HEK293 (cell line): Measurements from ENCODE around the gene CUEDC1.

ENCODE experiments used
- TCF7L2 ChIP-seq: IDR thresholded peaks from 2 replicates; pipeline ENCODE4 v1.6.1; 2011; ENCODE audit warnings: low read depth, mild to moderate bottlenecking, inconsistent platforms, low read length, moderate library complexity, borderline replicate concordance
- ZFP37 ChIP-seq: fragments of 450-650 bp; formaldehyde crosslinking; IDR thresholded peaks from 2 replicates; pipeline ENCODE4 v1.5.1; 2016; ENCODE audit warnings: missing biosample characterization, missing genetic modification characterization
- ZNF16 ChIP-seq: fragments of 450-650 bp; formaldehyde crosslinking; IDR thresholded peaks from 2 replicates; pipeline ENCODE4 v1.5.1; 2016; ENCODE audit warnings: low read depth, missing biosample characterization, missing genetic modification characterization
- ZNF335 ChIP-seq: fragments of 450-650 bp; formaldehyde crosslinking; conservative IDR thresholded peaks from 2 replicates; pipeline ENCODE4 v1.5.1; 2016; ENCODE audit warnings: missing biosample characterization, missing genetic modification characterization
- ZNF514 ChIP-seq: fragments of 450-650 bp; formaldehyde crosslinking; IDR thresholded peaks from 2 replicates; pipeline ENCODE4 v1.5.1; 2016; ENCODE audit warnings: missing biosample characterization, missing genetic modification characterization
- ZNF544 ChIP-seq: fragments of 450-650 bp; formaldehyde crosslinking; IDR thresholded peaks from 2 replicates; pipeline ENCODE4 v1.5.0; 2017; ENCODE audit warnings: missing biosample characterization, missing genetic modification characterization
- ZNF701 ChIP-seq: fragments of 450-650 bp; formaldehyde crosslinking; IDR thresholded peaks from 2 replicates; pipeline ENCODE4 v1.5.1; 2016; ENCODE audit warnings: missing biosample characterization, missing genetic modification characterization
- ZNF768 ChIP-seq: fragments of 450-650 bp; formaldehyde crosslinking; IDR thresholded peaks from 2 replicates; pipeline ENCODE4 v1.5.1; 2018; ENCODE audit warnings: missing biosample characterization, mild to moderate bottlenecking, missing genetic modification characterization
- ZNF777 ChIP-seq: fragments of 450-650 bp; formaldehyde crosslinking; IDR thresholded peaks from 2 replicates; pipeline ENCODE4 v1.5.1; 2017; ENCODE audit warnings: missing biosample characterization, missing genetic modification characterization, borderline replicate concordance
- TF ChIP-seq, protein P1 (sequence below): fragments of 450-650 bp; formaldehyde crosslinking; IDR thresholded peaks from 2 replicates; pipeline ENCODE4 v1.5.1; 2016; ENCODE audit warnings: missing biosample characterization, missing genetic modification characterization
- TF ChIP-seq, protein P2 (sequence below): fragments of 450-650 bp; formaldehyde crosslinking; IDR thresholded peaks from 2 replicates; pipeline ENCODE4 v1.5.1; 2016; ENCODE audit warnings: missing biosample characterization, missing genetic modification characterization
- TF ChIP-seq, protein P3 (sequence below): fragments of 450-650 bp; formaldehyde crosslinking; IDR thresholded peaks from 2 replicates; pipeline ENCODE4 v1.5.1; 2016; ENCODE audit warnings: missing biosample characterization, missing genetic modification characterization

DNA sequence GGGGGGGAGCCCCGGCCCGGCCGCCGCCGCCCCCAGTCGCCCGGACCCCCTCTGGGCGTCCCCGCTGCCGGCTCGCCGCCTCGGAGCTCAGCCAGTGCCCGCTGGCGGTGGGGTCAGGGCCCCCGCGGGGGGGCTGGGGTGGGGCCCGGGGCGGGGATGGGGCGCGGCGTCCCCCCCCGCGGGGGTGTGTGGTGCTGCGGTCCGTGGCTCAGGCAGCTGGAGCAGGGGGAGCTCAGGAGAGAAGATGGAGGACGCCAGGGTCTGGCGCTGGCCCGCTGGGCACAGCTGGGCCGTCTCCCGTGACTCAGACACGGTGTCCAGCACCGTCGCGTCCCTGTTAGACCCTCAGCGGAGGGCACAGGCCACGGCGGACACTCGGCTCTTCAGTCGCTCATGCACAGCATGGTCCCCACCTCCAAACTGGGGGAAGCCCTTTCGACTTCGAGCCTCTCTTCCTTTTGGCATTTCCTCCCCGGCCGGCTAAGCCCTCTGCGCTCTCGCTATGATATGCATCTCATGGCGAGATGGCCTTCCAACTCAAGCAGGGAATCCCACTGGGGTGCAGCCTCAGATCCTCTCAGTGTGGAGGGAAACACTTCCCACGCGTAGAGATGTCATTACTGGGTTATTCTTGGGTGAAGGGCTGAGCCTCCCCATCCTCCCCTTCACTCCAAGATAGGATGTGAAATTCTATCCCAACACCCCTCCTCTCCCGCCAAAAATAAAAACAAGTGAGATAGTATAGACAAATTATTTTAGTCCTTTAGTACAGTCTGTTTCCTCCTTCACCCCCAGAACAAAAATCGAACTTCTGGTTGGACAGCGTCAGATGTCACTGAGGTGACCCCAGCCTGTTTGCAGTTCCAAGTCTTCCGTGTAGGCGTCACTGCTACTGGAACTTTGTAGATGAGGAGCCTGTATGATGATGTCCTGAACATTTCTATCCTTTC, 33.4 kb upstream of the CUEDC1 start:
- TF ChIP-seq ZNF701 (tag by site-specific recombination) (no peak), ZNF16 (tag by site-specific recombination) (no peak), ZNF777 (tag by site-specific recombination) (no peak), ZFP37 (tag by site-specific recombination) (0 out of 2 replicates have a peak, but pooled peaks have one; percentile 81), ZNF514 (tag by site-specific recombination) (no peak), ZNF768 (tag by site-specific recombination) (no peak), TCF7L2 (no peak), ZNF544 (no peak), ZNF335 (peak; percentile 36)
- TF ChIP-seq, protein P1, sequence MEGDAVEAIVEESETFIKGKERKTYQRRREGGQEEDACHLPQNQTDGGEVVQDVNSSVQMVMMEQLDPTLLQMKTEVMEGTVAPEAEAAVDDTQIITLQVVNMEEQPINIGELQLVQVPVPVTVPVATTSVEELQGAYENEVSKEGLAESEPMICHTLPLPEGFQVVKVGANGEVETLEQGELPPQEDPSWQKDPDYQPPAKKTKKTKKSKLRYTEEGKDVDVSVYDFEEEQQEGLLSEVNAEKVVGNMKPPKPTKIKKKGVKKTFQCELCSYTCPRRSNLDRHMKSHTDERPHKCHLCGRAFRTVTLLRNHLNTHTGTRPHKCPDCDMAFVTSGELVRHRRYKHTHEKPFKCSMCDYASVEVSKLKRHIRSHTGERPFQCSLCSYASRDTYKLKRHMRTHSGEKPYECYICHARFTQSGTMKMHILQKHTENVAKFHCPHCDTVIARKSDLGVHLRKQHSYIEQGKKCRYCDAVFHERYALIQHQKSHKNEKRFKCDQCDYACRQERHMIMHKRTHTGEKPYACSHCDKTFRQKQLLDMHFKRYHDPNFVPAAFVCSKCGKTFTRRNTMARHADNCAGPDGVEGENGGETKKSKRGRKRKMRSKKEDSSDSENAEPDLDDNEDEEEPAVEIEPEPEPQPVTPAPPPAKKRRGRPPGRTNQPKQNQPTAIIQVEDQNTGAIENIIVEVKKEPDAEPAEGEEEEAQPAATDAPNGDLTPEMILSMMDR (tag by site-specific recombination) = no peak
- TF ChIP-seq, protein P2, sequence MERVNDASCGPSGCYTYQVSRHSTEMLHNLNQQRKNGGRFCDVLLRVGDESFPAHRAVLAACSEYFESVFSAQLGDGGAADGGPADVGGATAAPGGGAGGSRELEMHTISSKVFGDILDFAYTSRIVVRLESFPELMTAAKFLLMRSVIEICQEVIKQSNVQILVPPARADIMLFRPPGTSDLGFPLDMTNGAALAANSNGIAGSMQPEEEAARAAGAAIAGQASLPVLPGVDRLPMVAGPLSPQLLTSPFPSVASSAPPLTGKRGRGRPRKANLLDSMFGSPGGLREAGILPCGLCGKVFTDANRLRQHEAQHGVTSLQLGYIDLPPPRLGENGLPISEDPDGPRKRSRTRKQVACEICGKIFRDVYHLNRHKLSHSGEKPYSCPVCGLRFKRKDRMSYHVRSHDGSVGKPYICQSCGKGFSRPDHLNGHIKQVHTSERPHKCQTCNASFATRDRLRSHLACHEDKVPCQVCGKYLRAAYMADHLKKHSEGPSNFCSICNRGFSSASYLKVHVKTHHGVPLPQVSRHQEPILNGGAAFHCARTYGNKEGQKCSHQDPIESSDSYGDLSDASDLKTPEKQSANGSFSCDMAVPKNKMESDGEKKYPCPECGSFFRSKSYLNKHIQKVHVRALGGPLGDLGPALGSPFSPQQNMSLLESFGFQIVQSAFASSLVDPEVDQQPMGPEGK (tag by site-specific recombination) = no peak; the same call in none of the 2 replicates
- TF ChIP-seq, protein P3, sequence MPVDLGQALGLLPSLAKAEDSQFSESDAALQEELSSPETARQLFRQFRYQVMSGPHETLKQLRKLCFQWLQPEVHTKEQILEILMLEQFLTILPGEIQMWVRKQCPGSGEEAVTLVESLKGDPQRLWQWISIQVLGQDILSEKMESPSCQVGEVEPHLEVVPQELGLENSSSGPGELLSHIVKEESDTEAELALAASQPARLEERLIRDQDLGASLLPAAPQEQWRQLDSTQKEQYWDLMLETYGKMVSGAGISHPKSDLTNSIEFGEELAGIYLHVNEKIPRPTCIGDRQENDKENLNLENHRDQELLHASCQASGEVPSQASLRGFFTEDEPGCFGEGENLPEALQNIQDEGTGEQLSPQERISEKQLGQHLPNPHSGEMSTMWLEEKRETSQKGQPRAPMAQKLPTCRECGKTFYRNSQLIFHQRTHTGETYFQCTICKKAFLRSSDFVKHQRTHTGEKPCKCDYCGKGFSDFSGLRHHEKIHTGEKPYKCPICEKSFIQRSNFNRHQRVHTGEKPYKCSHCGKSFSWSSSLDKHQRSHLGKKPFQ (tag by site-specific recombination) = no peak
